ENCODE data around the gene TSKS.

DNA sequence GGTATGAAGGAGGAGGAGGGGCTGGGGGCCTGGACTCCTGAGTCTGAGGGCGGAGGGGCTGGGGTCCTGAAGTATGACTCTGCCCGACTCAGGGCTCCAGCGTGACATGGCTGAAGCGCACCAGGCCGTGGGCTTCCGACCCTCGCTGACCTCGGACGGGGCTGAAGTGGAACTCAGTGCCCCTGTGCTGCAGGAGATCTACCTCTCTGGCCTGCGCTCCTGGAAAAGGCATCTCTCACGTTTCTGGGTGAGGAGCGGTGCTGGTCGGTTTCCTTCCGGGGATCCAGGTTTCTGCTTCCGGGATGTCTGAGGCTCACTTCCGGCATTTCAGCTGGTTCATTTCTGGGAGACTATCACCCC, 71.0 kb downstream of the TSKS start:
- TF ChIP-seq, protein P1, sequence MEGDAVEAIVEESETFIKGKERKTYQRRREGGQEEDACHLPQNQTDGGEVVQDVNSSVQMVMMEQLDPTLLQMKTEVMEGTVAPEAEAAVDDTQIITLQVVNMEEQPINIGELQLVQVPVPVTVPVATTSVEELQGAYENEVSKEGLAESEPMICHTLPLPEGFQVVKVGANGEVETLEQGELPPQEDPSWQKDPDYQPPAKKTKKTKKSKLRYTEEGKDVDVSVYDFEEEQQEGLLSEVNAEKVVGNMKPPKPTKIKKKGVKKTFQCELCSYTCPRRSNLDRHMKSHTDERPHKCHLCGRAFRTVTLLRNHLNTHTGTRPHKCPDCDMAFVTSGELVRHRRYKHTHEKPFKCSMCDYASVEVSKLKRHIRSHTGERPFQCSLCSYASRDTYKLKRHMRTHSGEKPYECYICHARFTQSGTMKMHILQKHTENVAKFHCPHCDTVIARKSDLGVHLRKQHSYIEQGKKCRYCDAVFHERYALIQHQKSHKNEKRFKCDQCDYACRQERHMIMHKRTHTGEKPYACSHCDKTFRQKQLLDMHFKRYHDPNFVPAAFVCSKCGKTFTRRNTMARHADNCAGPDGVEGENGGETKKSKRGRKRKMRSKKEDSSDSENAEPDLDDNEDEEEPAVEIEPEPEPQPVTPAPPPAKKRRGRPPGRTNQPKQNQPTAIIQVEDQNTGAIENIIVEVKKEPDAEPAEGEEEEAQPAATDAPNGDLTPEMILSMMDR (IDR thresholded peaks at IDR 0.05; ENCODE audit: insufficient read depth, low read depth, low read length) = no peak
- TF ChIP-seq EZH2 (IDR thresholded peaks at IDR 0.05; ENCODE audit: insufficient read depth, low read length) = no peak

All from astrocyte (in vitro differentiated cells and primary cell).